Suprapubic skin (tissue), 4 donors: ENCODE data around the gene HS6ST1.

ENCODE experiments used
- CTCF ChIP-seq, 2 donors: fragments of 200-600 bp in 1 of 2; fragments of 450-650 bp in 1 of 2; sonication (generic) in 1 of 2; IDR thresholded peaks; one replicate each; pipeline ENCODE4 v1.5.1; 2016 to 2019; ENCODE audit warnings: antibody characterized with exemption in 2 of 2, mild to moderate bottlenecking in 1 of 2, moderate library complexity in 1 of 2
- EP300 ChIP-seq: sonication (generic); formaldehyde crosslinking; IDR thresholded peaks from one replicate; pipeline ENCODE4 v1.6.1; 2017; ENCODE audit warnings: antibody characterized with exemption
- POLR2A ChIP-seq, 2 donors: fragments of 450-650 bp; IDR thresholded peaks; one replicate each; pipeline ENCODE4 v1.6.1; 2017; ENCODE audit warnings: antibody characterized with exemption in 2 of 2, mild to moderate bottlenecking in 2 of 2, moderate library complexity in 2 of 2
- POLR2AphosphoS5 ChIP-seq, 3 donors: sonication (generic); formaldehyde crosslinking; IDR thresholded peaks; one replicate each; pipeline ENCODE4 v1.6.1; 2017; ENCODE audit warnings: antibody characterized with exemption in 3 of 3

- TF ChIP-seq POLR2A (IDR thresholded peaks at IDR 0.05) = no peak
- TF ChIP-seq CTCF (IDR thresholded peaks at IDR 0.05) = no peak
- TF ChIP-seq POLR2AphosphoS5 (IDR thresholded peaks at IDR 0.05) = no peak
- no peak for TF ChIP-seq EP300
These were observed 31.5 kb downstream of the HS6ST1 start for GRCh38 chr2:128286905-128287779.
